PFSK-1 (cell line): ENCODE results near the gene C2CD2L.

ENCODE experiments used
- FOXP2 ChIP-seq: optimal IDR thresholded peaks from 2 replicates; pipeline ENCODE3; 2011; ENCODE audit warnings: borderline replicate concordance, control low read depth, inconsistent platforms; ENCODE audit not compliant: insufficient read depth; ENCODE audit errors: extremely low read length, extremely low read depth
- POLR2AphosphoS5 ChIP-seq: IDR thresholded peaks from 2 replicates; pipeline ENCODE4 v1.6.1; 2012; ENCODE audit warnings: low read depth, mild to moderate bottlenecking, control low read depth, low read length, moderate library complexity
- REST ChIP-seq, 2 experiments: IDR thresholded peaks; 2 replicates each; pipeline versions ENCODE4 v1.6.1 to v1.8.0; 2011 to 2012; ENCODE audit warnings: low read depth in 2 of 2, low read length in 2 of 2, control low read depth in 1 of 2, inconsistent platforms in 1 of 2, mild to moderate bottlenecking in 1 of 2, moderate library complexity in 1 of 2; ENCODE audit not compliant: insufficient read depth in 1 of 2
- SIN3A ChIP-seq: IDR thresholded peaks from 2 replicates; pipeline ENCODE4 v1.6.1; 2012; ENCODE audit warnings: mild to moderate bottlenecking, low read length, moderate library complexity, borderline replicate concordance; ENCODE audit not compliant: insufficient read depth
- TAF1 ChIP-seq: IDR thresholded peaks from 2 replicates; pipeline ENCODE4 v1.6.1; 2012; ENCODE audit warnings: low read length, control low read depth, borderline replicate concordance; ENCODE audit not compliant: insufficient read depth

C2CD2L gene

GRCh38 chr11:119113716-119114115, 6.6 kb downstream of the C2CD2L start:
- no peak for TF ChIP-seq FOXP2
- TF ChIP-seq TAF1: no peak
- no peak for TF ChIP-seq SIN3A
- no peak for TF ChIP-seq POLR2AphosphoS5
- no peak for TF ChIP-seq REST (IDR thresholded peaks at IDR 0.05; ENCODE audit: insufficient read depth in 1 of 2, low read depth in 2 of 2, low read length in 2 of 2)

- TF ChIP-seq SIN3A (no peak), TAF1 (no peak)
These were observed 7.2 kb downstream of the C2CD2L start for GRCh38 chr11:119114351-119114750.

GRCh38 chr11:119115484-119116234, 8.5 kb downstream of the C2CD2L start:
- TF ChIP-seq FOXP2 (no peak), POLR2AphosphoS5 (no peak), TAF1 (no peak), REST (IDR thresholded peaks at IDR 0.05; ENCODE audit: insufficient read depth in 1 of 2, low read depth in 2 of 2, low read length in 2 of 2) (no peak), SIN3A (no peak)

GRCh38 chr11:119116235-119116594, 9.1 kb downstream of the C2CD2L start:
- no peak for TF ChIP-seq FOXP2
- TF ChIP-seq REST (IDR thresholded peaks at IDR 0.05; ENCODE audit: insufficient read depth in 1 of 2, low read depth in 2 of 2, low read length in 2 of 2): no peak
- TF ChIP-seq TAF1: no peak
- TF ChIP-seq POLR2AphosphoS5: no peak
- no peak for TF ChIP-seq SIN3A

- TF ChIP-seq SIN3A (no peak), TAF1 (no peak), FOXP2 (no peak), POLR2AphosphoS5 (no peak), REST (IDR thresholded peaks at IDR 0.05; ENCODE audit: insufficient read depth in 1 of 2, low read depth in 2 of 2, low read length in 2 of 2) (no peak)
These were observed 9.5 kb downstream of the C2CD2L start for GRCh38 chr11:119116601-119117000.
